ENCODE results near the gene HMOX2.

GRCh38 chr16:4455951-4456350 lies 20.2 kb upstream of the HMOX2 start:
- TF ChIP-seq, protein P1, sequence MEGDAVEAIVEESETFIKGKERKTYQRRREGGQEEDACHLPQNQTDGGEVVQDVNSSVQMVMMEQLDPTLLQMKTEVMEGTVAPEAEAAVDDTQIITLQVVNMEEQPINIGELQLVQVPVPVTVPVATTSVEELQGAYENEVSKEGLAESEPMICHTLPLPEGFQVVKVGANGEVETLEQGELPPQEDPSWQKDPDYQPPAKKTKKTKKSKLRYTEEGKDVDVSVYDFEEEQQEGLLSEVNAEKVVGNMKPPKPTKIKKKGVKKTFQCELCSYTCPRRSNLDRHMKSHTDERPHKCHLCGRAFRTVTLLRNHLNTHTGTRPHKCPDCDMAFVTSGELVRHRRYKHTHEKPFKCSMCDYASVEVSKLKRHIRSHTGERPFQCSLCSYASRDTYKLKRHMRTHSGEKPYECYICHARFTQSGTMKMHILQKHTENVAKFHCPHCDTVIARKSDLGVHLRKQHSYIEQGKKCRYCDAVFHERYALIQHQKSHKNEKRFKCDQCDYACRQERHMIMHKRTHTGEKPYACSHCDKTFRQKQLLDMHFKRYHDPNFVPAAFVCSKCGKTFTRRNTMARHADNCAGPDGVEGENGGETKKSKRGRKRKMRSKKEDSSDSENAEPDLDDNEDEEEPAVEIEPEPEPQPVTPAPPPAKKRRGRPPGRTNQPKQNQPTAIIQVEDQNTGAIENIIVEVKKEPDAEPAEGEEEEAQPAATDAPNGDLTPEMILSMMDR (tag by site-specific recombination; IDR thresholded peaks at IDR 0.05) = no peak
- TF ChIP-seq REPIN1 (tag by site-specific recombination; IDR thresholded peaks at IDR 0.05; ENCODE audit: low read depth) (no peak), ZNF366 (tag by site-specific recombination; conservative IDR thresholded peaks at IDR 0.05) (no peak), SETDB1 (IDR thresholded peaks at IDR 0.05; ENCODE audit: insufficient read length, low read length) (no peak), ZNF148 (tag by site-specific recombination; IDR thresholded peaks at IDR 0.05; ENCODE audit: borderline replicate concordance) (no peak), ZNF239 (tag by site-specific recombination; IDR thresholded peaks at IDR 0.05) (no peak)

All from HEK293 (cell line).